MV-4-11 (cell line): ENCODE data around the gene TSSC4.
A peak's percentile ranks its signal among the peaks of the same experiment; 100 is the strongest.

Source experiments
- DNase-seq: peaks from one replicate; lab custom pipeline; 2025; lab: John Stamatoyannopoulos, UW

The TSSC4 gene

GRCh38 chr11:2386591-2386990, 14.0 kb upstream of the TSSC4 start:
- no peak for DNase-seq

- peak; percentile 45 for DNase-seq
Measured at GRCh38 chr11:2387266-2387987, 13.1 kb upstream of the TSSC4 start.

GRCh38 chr11:2388431-2389376, 11.8 kb upstream of the TSSC4 start:
- no peak for DNase-seq

GRCh38 chr11:2389377-2390026, 11.0 kb upstream of the TSSC4 start:
- no peak for DNase-seq

- DNase-seq = no peak
Measured at GRCh38 chr11:2390091-2390724, 10.3 kb upstream of the TSSC4 start.

- DNase-seq = no peak
Measured at GRCh38 chr11:2390725-2391151, 9.8 kb upstream of the TSSC4 start.

- DNase-seq = no peak
Measured at GRCh38 chr11:2391181-2391975, 9.2 kb upstream of the TSSC4 start.

- DNase-seq = no peak
Measured at GRCh38 chr11:2392241-2392959, 8.2 kb upstream of the TSSC4 start.

GRCh38 chr11:2393111-2393868, 7.3 kb upstream of the TSSC4 start:
- DNase-seq = no peak

GRCh38 chr11:2393941-2394817, 6.4 kb upstream of the TSSC4 start:
- DNase-seq = no peak

- DNase-seq = no peak
Measured at GRCh38 chr11:2394818-2395105, 5.8 kb upstream of the TSSC4 start.

- DNase-seq = no peak
Measured at GRCh38 chr11:2395211-2395730, 5.3 kb upstream of the TSSC4 start.

- no peak for DNase-seq
Measured at GRCh38 chr11:2395856-2396255, 4.7 kb upstream of the TSSC4 start.

- DNase-seq = no peak
Measured at GRCh38 chr11:2396471-2396870, 4.1 kb upstream of the TSSC4 start.

GRCh38 chr11:2397005-2397404, 3.5 kb upstream of the TSSC4 start:
- DNase-seq = no peak

- no peak for DNase-seq
Measured at GRCh38 chr11:2398664-2399355, 1.7 kb upstream of the TSSC4 start.

GRCh38 chr11:2399488-2400068, 972 bp upstream of the TSSC4 start:
- no peak for DNase-seq
